NCI-H2171 treated with DMSO at 0.1 percent for 48 hours (cell line): Measurements from ENCODE around the gene GNMT.

Experiments used
- DNase-seq: peaks from one replicate; lab custom pipeline; 2025; lab: John Stamatoyannopoulos, UW

GNMT gene

GRCh38 chr6:42960243-42961019, at the start of gene GNMT:
Gene GNMT, plus strand, starts transcription at chr6:42960754. Its CDS starts 14 bp downstream, at chr6:42960768.
- DNase-seq = peak; percentile 57

- peak; percentile 98 for DNase-seq
Observed at GRCh38 chr6:42911171-42912021, 49.2 kb upstream of the GNMT start.

GRCh38 chr6:42914546-42914945, 46.0 kb upstream of the GNMT start:
- DNase-seq = peak; percentile 55

GRCh38 chr6:42915732-42916131, 44.8 kb upstream of the GNMT start, which contains the start of gene PTCRA:
Gene PTCRA, plus strand, starts transcription at chr6:42916053. Its CDS starts 17 bp downstream, at chr6:42916070.
- DNase-seq = no peak

GRCh38 chr6:42916288-42916687, 44.3 kb upstream of the GNMT start:
- no peak for DNase-seq

- DNase-seq = no peak
Observed at GRCh38 chr6:42921801-42922200, 38.8 kb upstream of the GNMT start.

GRCh38 chr6:42923666-42924065, 36.9 kb upstream of the GNMT start:
- no peak for DNase-seq

- no peak for DNase-seq
Observed at GRCh38 chr6:42925248-42925857, 35.2 kb upstream of the GNMT start.

GRCh38 chr6:42928986-42929820, 31.4 kb upstream of the GNMT start, which contains the start of gene CNPY3:
Gene CNPY3, plus strand, starts transcription at chr6:42929480. Its CDS starts 91 bp downstream, at chr6:42929571.
- peak; percentile 99 for DNase-seq

- peak; percentile 87 for DNase-seq
Observed at GRCh38 chr6:42929821-42930360, 30.7 kb upstream of the GNMT start.

GRCh38 chr6:42932412-42932811, 28.1 kb upstream of the GNMT start:
- DNase-seq = no peak

GRCh38 chr6:42933205-42933604, 27.3 kb upstream of the GNMT start:
- no peak for DNase-seq

GRCh38 chr6:42935322-42935721, 25.2 kb upstream of the GNMT start:
- no peak for DNase-seq

GRCh38 chr6:42936398-42936797, 24.2 kb upstream of the GNMT start:
- DNase-seq = no peak

- no peak for DNase-seq
Observed at GRCh38 chr6:42937548-42938427, 22.8 kb upstream of the GNMT start.

- DNase-seq = no peak
Observed at GRCh38 chr6:42938428-42938796, 22.1 kb upstream of the GNMT start.

GRCh38 chr6:42938987-42939809, 21.4 kb upstream of the GNMT start:
- DNase-seq = no peak

GRCh38 chr6:42939810-42940167, 20.8 kb upstream of the GNMT start:
- no peak for DNase-seq

GRCh38 chr6:42940493-42941045, 20.0 kb upstream of the GNMT start:
- no peak for DNase-seq
